Spleen (tissue), 11 donors: Measurements from ENCODE around the gene TEK. TPM values are rescaled to one million over a fixed set of nuclear protein-coding genes. Genes with fewer than 3 reads are reported as not detected.

ENCODE experiments used
- DNase-seq: peaks from one replicate; pipeline ENCODE4 v3.0.0-alpha.2; 2020
- H3K27ac ChIP-seq, 8 donors: fragments of 200-600 bp; sonication (generic) in 7 of 8; 1 replicate in 4 of 8; 2 replicates in 4 of 8; pipeline versions ENCODE4 v1.5.0 to v1.8.0; 2016 to 2021; ENCODE audit warnings: inconsistent platforms in 4 of 8, mild to moderate bottlenecking in 4 of 8, moderate library complexity in 1 of 8
- H3K27me3 ChIP-seq, 7 donors: fragments of 200-600 bp; sonication (generic) in 6 of 7; replicated peaks in 1 of 7; 1 replicate in 4 of 7; 2 replicates in 3 of 7; pipeline versions ENCODE4 v1.5.0 to v1.8.0; 2016 to 2021; ENCODE audit warnings: inconsistent platforms in 3 of 7, mild to moderate bottlenecking in 1 of 7
- H3K36me3 ChIP-seq, 6 donors: fragments of 200-600 bp; sonication (generic) in 5 of 6; 1 replicate in 4 of 6; 2 replicates in 2 of 6; pipeline versions ENCODE4 v1.5.0 to v1.8.0; 2016 to 2021; ENCODE audit warnings: inconsistent platforms in 2 of 6
- H3K4me1 ChIP-seq, 6 donors: fragments of 200-600 bp; sonication (generic) in 5 of 6; 1 replicate in 3 of 6; 2 replicates in 3 of 6; pipeline versions ENCODE4 v1.5.0 to v1.8.0; 2016 to 2021; ENCODE audit warnings: inconsistent platforms in 3 of 6
- H3K4me3 ChIP-seq, 8 donors: fragments of 200-600 bp; sonication (generic) in 7 of 8; 1 replicate in 4 of 8; 2 replicates in 4 of 8; pipeline versions ENCODE4 v1.5.0 to v1.8.0; 2016 to 2021; ENCODE audit warnings: inconsistent platforms in 4 of 8, mild to moderate bottlenecking in 4 of 8, moderate library complexity in 2 of 8
- H3K9me3 ChIP-seq, 8 donors: fragments of 200-600 bp; sonication (generic) in 7 of 8; 1 replicate in 4 of 8; 2 replicates in 4 of 8; pipeline versions ENCODE4 v1.5.0 to v1.8.0; 2016 to 2021; ENCODE audit warnings: inconsistent platforms in 4 of 8
- CTCF ChIP-seq, 11 experiments: fragments of 200-600 bp in 7 of 11; fragments of 450-650 bp in 4 of 11; sonication (generic) in 4 of 11; IDR thresholded peaks in 8 of 11; conservative IDR thresholded peaks in 3 of 11; 1 replicate in 7 of 11; 2 replicates in 4 of 11; pipeline versions ENCODE4 v1.4.0 to v1.8.0; 2016 to 2021; ENCODE audit warnings: antibody characterized with exemption in 11 of 11, inconsistent platforms in 4 of 11, mild to moderate bottlenecking in 1 of 11
- POLR2A ChIP-seq, 3 donors: fragments of 450-650 bp; IDR thresholded peaks; one replicate each; pipeline ENCODE4 v1.5.1; 2017; ENCODE audit warnings: antibody characterized with exemption in 3 of 3, mild to moderate bottlenecking in 1 of 3
- POLR2AphosphoS5 ChIP-seq, 3 donors: sonication (generic); formaldehyde crosslinking; IDR thresholded peaks; one replicate each; pipeline ENCODE4 v1.5.1; 2017; ENCODE audit warnings: antibody characterized with exemption in 3 of 3
- WGBS, 5 donors: extraction: QIAGEN DNeasy Blood & Tissue Kit in 3 of 5; methylation state at CpG; one replicate each; pipeline versions ENCODE4 v1.1.5 to v1.1.7; 2013 to 2018; 5-methylcytosine and 5-hydroxymethylcytosine counted together
- intact Hi-C: fragments of 100-400 bp; cut with DNase I; formaldehyde crosslinking; loops from one replicate; pipeline ENCODE4 v1.15.0; 2023; ENCODE audit warnings: low total_unique reads
- polyA plus RNA-seq, 3 donors: library from polyadenylated mRNA; stranded (reverse); fragments of 200-250 nt; gene quantifications; one replicate each; pipeline ENCODE4 v1.2.1, GENCODE V29; 2013
- total RNA-seq, 7 donors: library from RNA; depleted of rRNA in 3 of 7; stranded (reverse); fragments of >200 nt in 3 of 7; fragmentation: NEBNext Ultra II Directional in 4 of 7; extraction: Animal tissue kit (Norgen Biotek cat#: 25700) in 4 of 7; gene quantifications; one replicate each; pipeline versions ENCODE4 v1.1.0 to v1.2.1, GENCODE V29; 2016 to 2021
- donor health status: healthy with polysubstance abuse.
- donor health status: DM: no; HTN: no; CAD: no; lungs with moderate emphysema.
- donor health status: DM: no; HTN: no; CAD: no.
- donor health status: Bipolar disorder and iron deficiency.
- donor health status: healthy.
- donor health status: DM: no; HTN: no; CAD: no.
- donor health status: DM: yes; HTN: yes; CAD: no.

The TEK gene
- total and polyA plus RNA-seq, 10 donors, result 2.6 to 58.7 (median 44.4) TPM

- intact Hi-C loops, result no loop called here
- no peak for DNase-seq
- 68 to 93% (median 83%) methylated on average over 5 of the region's 5 CpGs for WGBS, 5 donors
Observed at GRCh38 chr9:27183701-27184100, 74.7 kb downstream of the TEK start.

DNA sequence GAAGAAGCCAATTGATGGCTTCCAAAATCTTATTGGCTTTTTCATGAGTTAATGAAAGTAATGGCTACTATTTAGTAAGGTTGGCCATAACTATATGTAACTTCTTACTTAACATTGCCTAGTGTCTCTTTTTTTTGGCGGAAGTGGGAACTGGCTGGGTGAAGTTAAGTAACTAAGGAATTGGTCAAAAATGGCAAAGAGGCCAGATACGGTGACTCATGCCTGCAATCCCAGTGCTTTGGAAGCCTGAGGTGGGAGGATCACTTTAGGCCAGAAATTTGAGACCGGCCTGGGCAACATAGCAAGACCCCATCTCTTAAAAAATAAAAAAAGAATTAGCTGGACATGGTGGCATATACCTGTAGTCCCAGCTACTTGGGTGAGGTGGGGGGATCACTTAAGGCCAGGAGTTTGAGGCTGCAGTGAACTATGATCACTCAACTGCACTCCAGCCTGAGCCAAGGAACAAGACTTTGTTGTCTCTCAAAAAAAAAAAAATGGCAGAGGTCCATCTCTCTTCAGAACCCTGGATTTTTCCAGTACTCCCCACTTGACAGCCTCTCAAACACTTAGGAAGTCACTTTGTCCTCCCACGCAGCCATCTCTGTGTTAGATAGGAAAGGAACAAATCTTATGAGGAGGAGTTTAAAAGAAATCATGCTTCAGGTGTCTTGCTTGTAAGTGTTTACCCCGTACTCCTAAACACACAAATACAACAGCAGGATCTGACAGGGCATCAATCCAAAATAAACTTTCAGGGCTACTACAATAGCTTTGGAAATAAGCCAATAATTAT is 75.7 kb downstream of the TEK start:
- Histone ChIP-seq H3K27ac (no peak overlapping the region), H3K27me3 (no peaks in the 10 kb centered on the region), H3K9me3 (no peaks in the 10 kb centered on the region), H3K4me3 (no peak overlapping the region), H3K4me1 (peaks cover 0 to 18% (median 1%) of the 10 kb centered on the region in 6 donors), H3K36me3 (peaks cover 0 to 10% (median 0%) of the 10 kb centered on the region in 6 donors)
- 62 to 85% (median 72%) methylated on average over 5 of the region's 5 CpGs for WGBS, 5 donors
- intact Hi-C loops, result no loop called here
- TF ChIP-seq POLR2AphosphoS5 (IDR thresholded peaks at IDR 0.05) (no peak), CTCF (IDR thresholded peaks at IDR 0.05 in 8 of 11, conservative IDR thresholded peaks at IDR 0.05 in 3 of 11) (no peak), POLR2A (IDR thresholded peaks at IDR 0.05) (no peak)
- DNase-seq, result no peak

More at GRCh38 chr9:27183701-27184100, 74.7 kb downstream of the TEK start:
- no peak overlapping the region for H3K27ac ChIP-seq
- no peak for TF ChIP-seq CTCF (IDR thresholded peaks at IDR 0.05 in 8 of 11, conservative IDR thresholded peaks at IDR 0.05 in 3 of 11)
- TF ChIP-seq POLR2AphosphoS5 (IDR thresholded peaks at IDR 0.05), result no peak
- no peak for TF ChIP-seq POLR2A (IDR thresholded peaks at IDR 0.05)
- H3K4me3 ChIP-seq, result no peak overlapping the region
- peaks cover 0 to 2% (median 0%) of the 10 kb centered on the region in 8 donors for H3K9me3 ChIP-seq
- H3K4me1 ChIP-seq, result peaks cover 0 to 18% (median 1%) of the 10 kb centered on the region in 6 donors
- H3K27me3 ChIP-seq, result no peaks in the 10 kb centered on the region
- H3K36me3 ChIP-seq, result peaks cover 0 to 10% (median 0%) of the 10 kb centered on the region in 6 donors

GRCh38 chr9:27188426-27188825 is 79.4 kb downstream of the TEK start:
- 40 to 83% (median 60%) methylated on average over 1 of the region's 1 CpG for WGBS, 5 donors
- Histone ChIP-seq H3K9me3 (no peaks in the 10 kb centered on the region), H3K4me3 (no peak overlapping the region), H3K4me1 (peaks cover 0 to 17% (median 1%) of the 10 kb centered on the region in 6 donors), H3K27me3 (no peaks in the 10 kb centered on the region), H3K36me3 (peaks cover 0 to 16% (median 0%) of the 10 kb centered on the region in 6 donors), H3K27ac (no peak overlapping the region)
- TF ChIP-seq CTCF (IDR thresholded peaks at IDR 0.05 in 8 of 11, conservative IDR thresholded peaks at IDR 0.05 in 3 of 11) (no peak), POLR2A (IDR thresholded peaks at IDR 0.05) (no peak), POLR2AphosphoS5 (IDR thresholded peaks at IDR 0.05) (no peak)
- no peak for DNase-seq
- intact Hi-C loops, result no loop called here

GRCh38 chr9:27189426-27189825 is 80.4 kb downstream of the TEK start:
- Histone ChIP-seq H3K4me3 (no peak overlapping the region), H3K4me1 (peaks cover 0 to 17% (median 2%) of the 10 kb centered on the region in 6 donors), H3K36me3 (peaks cover 0 to 7% (median 0%) of the 10 kb centered on the region in 6 donors), H3K27me3 (no peaks in the 10 kb centered on the region), H3K27ac (no peak overlapping the region), H3K9me3 (no peaks in the 10 kb centered on the region)
- WGBS, 5 donors, result 83 to 94% (median 86%) methylated on average over 1 of the region's 1 CpG
- intact Hi-C loops, result no loop called here
- TF ChIP-seq POLR2A (IDR thresholded peaks at IDR 0.05), result no peak
- TF ChIP-seq POLR2AphosphoS5 (IDR thresholded peaks at IDR 0.05), result no peak
- TF ChIP-seq CTCF (IDR thresholded peaks at IDR 0.05 in 8 of 11, conservative IDR thresholded peaks at IDR 0.05 in 3 of 11), result no peak
- no peak for DNase-seq
